ENCODE measurements around the gene FAM162B. TPM values are rescaled to one million over a fixed set of nuclear protein-coding genes. Genes with fewer than 3 reads are reported as not detected.

Gene FAM162B
- total RNA-seq, 1 experiment from 2014 or later, result not detected

GRCh38 chr6:116793224-116793623 is 27.7 kb upstream of the FAM162B start:
- no peak for DNase-seq (ENCODE audit: low read depth, low spot score)
- no peak for ATAC-seq
- intact Hi-C loops (cut with micrococcal nuclease; ENCODE audit: unreplicated experiment) (no loop called here), in situ Hi-C loops (cut with HindIII; ENCODE audit: low pct_unique_long_range_greater_than_20kb, low sequenced_read_pairs) (no loop called here)
- Histone ChIP-seq H3K9me3 (ENCODE audit: control insufficient read depth, insufficient read depth, low read depth, low read length) (no peaks in the 10 kb centered on the region), H3K4me1 (ENCODE audit: control insufficient read depth, insufficient read depth, low read length) (no peaks in the 10 kb centered on the region), H3K27ac (ENCODE audit: low read length) (no peak overlapping the region), H3K27me3 (ENCODE audit: control insufficient read depth, insufficient read depth, low read length) (peaks cover 27% of the 10 kb centered on the region), H3K36me3 (ENCODE audit: control insufficient read depth, insufficient read depth, low read length) (no peaks in the 10 kb centered on the region), H3K4me3 (ENCODE audit: low read depth in 2 of 2, low read length in 2 of 2) (no peak overlapping the region)
- POLR2A ChIA-PET, result no interaction called here
- CTCF ChIA-PET, result no interaction called here
- BruUV-seq (replicated peaks), result no TSS peak
- TF ChIP-seq POLR2AphosphoS5 (IDR thresholded peaks at IDR 0.05; ENCODE audit: low read depth, low read length) (no peak), REST (IDR thresholded peaks at IDR 0.05; ENCODE audit: insufficient read depth in 1 of 2, low read depth in 2 of 2, low read length in 1 of 2) (no peak), TCF7L2 (IDR thresholded peaks at IDR 0.05; ENCODE audit: low read depth, low read length) (no peak), SIN3A (IDR thresholded peaks at IDR 0.05; ENCODE audit: borderline replicate concordance, insufficient read depth, low read depth, low read length) (no peak), CTCF (IDR thresholded peaks at IDR 0.05) (no peak)

GRCh38 chr6:116783852-116784251 is 18.3 kb upstream of the FAM162B start:
- H3K9me3 ChIP-seq (ENCODE audit: control insufficient read depth, insufficient read depth, low read depth, low read length), result no peaks in the 10 kb centered on the region
- H3K36me3 ChIP-seq (ENCODE audit: control insufficient read depth, insufficient read depth, low read length), result no peaks in the 10 kb centered on the region
- in situ Hi-C loops (cut with HindIII; ENCODE audit: low pct_unique_long_range_greater_than_20kb, low sequenced_read_pairs) (no loop called here), intact Hi-C loops (cut with micrococcal nuclease; ENCODE audit: unreplicated experiment) (loop anchor here (5.0 kb wide), 1 partner anchor 183 kb away; no protein-coding TSS in a partner anchor)
- no peak overlapping the region for H3K4me3 ChIP-seq (ENCODE audit: low read depth in 2 of 2, low read length in 2 of 2)
- H3K27ac ChIP-seq (ENCODE audit: low read length), result no peak overlapping the region
- ChIA-PET POLR2A (no interaction called here), CTCF (no interaction called here)
- no peak for DNase-seq (ENCODE audit: low read depth, low spot score)
- TF ChIP-seq POLR2AphosphoS5 (IDR thresholded peaks at IDR 0.05; ENCODE audit: low read depth, low read length) (no peak), SIN3A (IDR thresholded peaks at IDR 0.05; ENCODE audit: borderline replicate concordance, insufficient read depth, low read depth, low read length) (no peak), TCF7L2 (IDR thresholded peaks at IDR 0.05; ENCODE audit: low read depth, low read length) (no peak), REST (IDR thresholded peaks at IDR 0.05; ENCODE audit: insufficient read depth in 1 of 2, low read depth in 2 of 2, low read length in 1 of 2) (no peak), CTCF (IDR thresholded peaks at IDR 0.05) (no peak)
- peaks cover 11% of the 10 kb centered on the region; the same call in 1 of the 2 replicates for H3K27me3 ChIP-seq (ENCODE audit: control insufficient read depth, insufficient read depth, low read length)
- no peaks in the 10 kb centered on the region for H3K4me1 ChIP-seq (ENCODE audit: control insufficient read depth, insufficient read depth, low read length)
- no peak for ATAC-seq
- BruUV-seq (replicated peaks), result no TSS peak
